Measurements from ENCODE around the gene RGS6. TPM values are rescaled to one million over a fixed set of nuclear protein-coding genes. Genes with fewer than 3 reads are reported as not detected.

The RGS6 gene
- total and polyA plus RNA-seq, 5 donors from 2014 or later = 0.13 to 1.5 (median 0.69) TPM

DNA sequence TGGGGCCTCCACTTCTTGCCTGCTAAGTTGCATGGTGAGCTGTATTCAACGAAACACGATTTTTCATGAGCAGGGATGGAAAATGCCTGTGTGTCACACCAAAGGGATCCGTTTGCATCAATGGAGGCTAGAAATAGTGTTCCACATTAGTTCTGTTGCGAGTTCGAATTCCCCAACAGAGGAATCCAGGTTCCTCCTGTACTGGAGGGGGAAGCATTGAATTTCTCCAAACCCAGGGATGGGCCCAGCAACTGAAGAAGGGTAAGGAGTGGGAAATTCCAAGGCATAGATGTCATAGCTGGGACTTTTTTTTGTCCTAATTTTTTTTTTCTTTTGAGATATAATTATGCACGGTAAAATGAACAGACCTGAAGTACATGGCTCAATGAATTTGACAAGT lies 625.4 kb downstream of the RGS6 start:
- Mint-ChIP-seq H3K4me1 (no peaks in the 10 kb centered on the region), H3K27me3 (peaks cover 17% of the 10 kb centered on the region), H3K9me3 (peaks cover 0 to 2% (median 0%) of the 10 kb centered on the region in 7 donors), H3K4me3 (no peak overlapping the region), H3K36me3 (peaks cover 3% of the 10 kb centered on the region), H3K27ac (no peak overlapping the region)
- Histone ChIP-seq H3K27ac (ENCODE audit: insufficient read depth, low read length, poor library complexity, severe bottlenecking) (no peak overlapping the region), H3K36me3 (ENCODE audit: control insufficient read depth, insufficient read depth, low read length) (no peaks in the 10 kb centered on the region), H3K4me3 (ENCODE audit: low read depth, low read length) (no peak overlapping the region), H3K9me3 (ENCODE audit: control insufficient read depth in 2 of 2, low read length in 2 of 2) (no peaks in the 10 kb centered on the region), H3K4me1 (ENCODE audit: control insufficient read depth, insufficient read depth, low read length, poor library complexity, severe bottlenecking) (no peaks in the 10 kb centered on the region), H3K27me3 (ENCODE audit: control insufficient read depth, insufficient read depth, low read length) (peaks cover 4% of the 10 kb centered on the region)
- no peak for ATAC-seq (ENCODE audit: low read depth in 2 of 2)
- no peak for DNase-seq

DNA sequence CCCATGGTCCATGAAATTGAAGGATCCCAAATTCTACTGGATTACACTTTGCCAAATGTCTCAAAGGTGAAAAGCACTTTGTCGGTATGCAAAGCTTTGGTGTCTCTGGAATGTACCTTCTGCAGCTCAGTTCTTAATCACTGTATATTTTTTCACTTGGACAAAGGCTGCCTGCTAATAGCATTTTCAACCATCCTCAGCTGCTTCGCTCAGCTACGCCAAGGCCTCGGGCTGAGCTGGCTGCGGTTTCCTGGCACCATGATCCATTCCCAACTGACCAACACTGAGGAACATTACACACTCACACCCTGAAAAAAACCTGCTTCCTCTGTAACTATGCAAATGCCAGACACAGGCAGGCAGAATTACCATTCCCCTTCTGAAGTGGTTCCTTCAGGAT lies 626.5 kb downstream of the RGS6 start:
- H3K4me3 Mint-ChIP-seq = no peak overlapping the region
- no peak overlapping the region for H3K27ac Mint-ChIP-seq
- Histone ChIP-seq H3K36me3 (ENCODE audit: control insufficient read depth, insufficient read depth, low read length) (no peaks in the 10 kb centered on the region), H3K4me3 (ENCODE audit: low read depth, low read length) (no peak overlapping the region), H3K27me3 (ENCODE audit: control insufficient read depth, insufficient read depth, low read length) (peaks cover 2% of the 10 kb centered on the region), H3K4me1 (ENCODE audit: control insufficient read depth, insufficient read depth, low read length, poor library complexity, severe bottlenecking) (no peaks in the 10 kb centered on the region), H3K9me3 (ENCODE audit: control insufficient read depth in 2 of 2, low read length in 2 of 2) (no peaks in the 10 kb centered on the region), H3K27ac (ENCODE audit: insufficient read depth, low read length, poor library complexity, severe bottlenecking) (no peak overlapping the region)
- H3K4me1 Mint-ChIP-seq = peaks cover 0 to under 1% (median 0%) of the 10 kb centered on the region in 4 donors
- DNase-seq = no peak
- peaks cover 0 to under 1% (median 0%) of the 10 kb centered on the region in 7 donors for H3K9me3 Mint-ChIP-seq
- peaks cover 3% of the 10 kb centered on the region for H3K36me3 Mint-ChIP-seq
- peaks cover 11% of the 10 kb centered on the region for H3K27me3 Mint-ChIP-seq
- no peak for ATAC-seq (ENCODE audit: low read depth in 2 of 2)

DNA sequence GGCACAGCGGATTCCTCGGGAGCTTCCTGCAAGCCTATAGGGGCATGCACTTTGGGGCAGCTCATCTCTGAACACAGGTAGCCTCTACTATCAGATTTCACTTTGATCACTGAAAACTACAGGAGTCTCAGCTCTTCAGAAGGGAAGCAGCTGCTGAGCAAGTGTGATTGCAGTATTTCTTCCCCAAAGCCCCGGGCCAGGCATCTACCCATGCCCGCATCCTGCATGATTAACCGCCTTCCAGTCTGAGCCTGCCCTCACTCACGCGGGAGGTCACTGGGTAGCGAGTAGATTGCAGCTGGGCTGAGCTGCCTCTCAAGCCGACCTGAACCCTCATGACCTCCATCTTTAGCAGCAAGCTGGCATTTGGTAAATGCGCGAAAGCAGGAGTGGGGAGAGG lies 627.0 kb downstream of the RGS6 start:
- no peak overlapping the region for H3K4me3 ChIP-seq (ENCODE audit: low read depth, low read length)
- Mint-ChIP-seq H3K4me1 (peaks cover 0 to 3% (median 0%) of the 10 kb centered on the region in 4 donors), H3K36me3 (peaks cover 3% of the 10 kb centered on the region), H3K9me3 (no peaks in the 10 kb centered on the region), H3K4me3 (no peak overlapping the region), H3K27me3 (peaks cover 6% of the 10 kb centered on the region), H3K27ac (no peak overlapping the region)
- H3K4me1 ChIP-seq (ENCODE audit: control insufficient read depth, insufficient read depth, low read length, poor library complexity, severe bottlenecking) = no peaks in the 10 kb centered on the region
- H3K27ac ChIP-seq (ENCODE audit: insufficient read depth, low read length, poor library complexity, severe bottlenecking) = no peak overlapping the region
- DNase-seq (no peak), ATAC-seq (ENCODE audit: low read depth in 2 of 2) (no peak)
- H3K27me3 ChIP-seq (ENCODE audit: control insufficient read depth, insufficient read depth, low read length) = peaks cover 2% of the 10 kb centered on the region
- H3K36me3 ChIP-seq (ENCODE audit: control insufficient read depth, insufficient read depth, low read length) = no peaks in the 10 kb centered on the region
- no peaks in the 10 kb centered on the region for H3K9me3 ChIP-seq (ENCODE audit: control insufficient read depth in 2 of 2, low read length in 2 of 2)

DNA sequence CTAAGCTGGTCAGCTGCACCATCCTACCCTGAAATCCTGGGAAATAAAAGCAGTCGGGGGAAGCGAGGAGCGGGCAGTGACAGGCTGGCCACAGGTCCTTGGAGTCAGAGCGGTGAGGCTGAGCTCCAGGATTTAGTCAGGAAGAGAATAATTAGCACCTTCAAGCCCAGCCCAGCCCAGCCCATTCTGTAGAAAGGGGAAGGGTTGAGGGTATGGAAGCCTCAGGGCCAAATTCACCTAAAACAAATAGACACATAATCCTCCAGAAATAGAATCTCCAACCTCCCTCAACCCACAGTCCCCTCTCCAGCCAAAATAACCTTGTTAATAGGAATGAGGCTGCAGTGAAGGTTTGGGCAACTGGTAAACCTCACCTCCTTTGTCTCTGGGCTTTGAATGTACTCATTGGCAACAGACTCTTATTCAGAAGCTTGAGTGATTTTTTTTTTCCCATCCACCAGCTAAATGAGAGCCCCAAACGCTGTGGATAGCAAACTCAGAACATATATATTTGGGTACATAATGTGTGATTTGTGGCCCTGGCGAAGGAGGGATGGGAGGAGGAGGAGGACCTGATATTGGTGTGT lies 627.5 kb downstream of the RGS6 start:
- Mint-ChIP-seq H3K4me1 (peaks cover 0 to 3% (median 0%) of the 10 kb centered on the region in 4 donors), H3K9me3 (no peaks in the 10 kb centered on the region), H3K27me3 (peaks cover 6% of the 10 kb centered on the region), H3K27ac (peak overlapping the region in 1 of 3 donors; percentile 86), H3K36me3 (no peaks in the 10 kb centered on the region), H3K4me3 (no peak overlapping the region)
- no peak overlapping the region for H3K4me3 ChIP-seq (ENCODE audit: low read depth, low read length)
- no peak overlapping the region for H3K27ac ChIP-seq (ENCODE audit: insufficient read depth, low read length, poor library complexity, severe bottlenecking)
- H3K36me3 ChIP-seq (ENCODE audit: control insufficient read depth, insufficient read depth, low read length) = no peaks in the 10 kb centered on the region
- H3K4me1 ChIP-seq (ENCODE audit: control insufficient read depth, insufficient read depth, low read length, poor library complexity, severe bottlenecking) = no peaks in the 10 kb centered on the region
- ATAC-seq (ENCODE audit: low read depth in 2 of 2) (no peak), DNase-seq (no peak)
- H3K9me3 ChIP-seq (ENCODE audit: control insufficient read depth in 2 of 2, low read length in 2 of 2) = no peaks in the 10 kb centered on the region
- H3K27me3 ChIP-seq (ENCODE audit: control insufficient read depth, insufficient read depth, low read length) = peaks cover 2% of the 10 kb centered on the region

DNA sequence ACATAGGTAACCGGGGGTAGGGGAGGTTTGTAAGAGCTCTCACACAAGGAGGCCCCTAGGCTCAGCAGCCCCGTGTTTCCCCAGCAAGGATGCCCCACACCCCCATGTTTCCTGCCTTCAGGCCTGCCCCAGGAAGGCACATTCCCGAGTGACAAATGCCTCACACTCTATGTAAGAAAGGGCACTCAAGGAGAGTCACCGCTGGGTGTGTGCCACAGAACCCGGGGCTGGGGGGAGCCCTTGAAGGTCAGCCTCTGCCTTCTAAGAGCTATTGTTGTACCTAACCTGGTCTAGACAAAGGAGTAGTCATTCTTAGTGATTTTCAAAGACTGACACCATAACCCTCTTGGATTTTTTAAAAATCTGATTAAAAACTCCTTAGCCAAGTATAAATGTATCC lies 628.1 kb downstream of the RGS6 start:
- Mint-ChIP-seq H3K4me1 (peaks cover 0 to 3% (median 0%) of the 10 kb centered on the region in 4 donors), H3K9me3 (no peaks in the 10 kb centered on the region), H3K27me3 (peaks cover 6% of the 10 kb centered on the region), H3K4me3 (no peak overlapping the region), H3K36me3 (no peaks in the 10 kb centered on the region), H3K27ac (no peak overlapping the region)
- H3K4me1 ChIP-seq (ENCODE audit: control insufficient read depth, insufficient read depth, low read length, poor library complexity, severe bottlenecking) = no peaks in the 10 kb centered on the region
- DNase-seq = no peak
- H3K4me3 ChIP-seq (ENCODE audit: low read depth, low read length) = no peak overlapping the region
- H3K9me3 ChIP-seq (ENCODE audit: control insufficient read depth in 2 of 2, low read length in 2 of 2) = no peaks in the 10 kb centered on the region
- no peaks in the 10 kb centered on the region for H3K36me3 ChIP-seq (ENCODE audit: control insufficient read depth, insufficient read depth, low read length)
- no peak for ATAC-seq (ENCODE audit: low read depth in 2 of 2)
- peaks cover 2% of the 10 kb centered on the region for H3K27me3 ChIP-seq (ENCODE audit: control insufficient read depth, insufficient read depth, low read length)
- no peak overlapping the region for H3K27ac ChIP-seq (ENCODE audit: insufficient read depth, low read length, poor library complexity, severe bottlenecking)

DNA sequence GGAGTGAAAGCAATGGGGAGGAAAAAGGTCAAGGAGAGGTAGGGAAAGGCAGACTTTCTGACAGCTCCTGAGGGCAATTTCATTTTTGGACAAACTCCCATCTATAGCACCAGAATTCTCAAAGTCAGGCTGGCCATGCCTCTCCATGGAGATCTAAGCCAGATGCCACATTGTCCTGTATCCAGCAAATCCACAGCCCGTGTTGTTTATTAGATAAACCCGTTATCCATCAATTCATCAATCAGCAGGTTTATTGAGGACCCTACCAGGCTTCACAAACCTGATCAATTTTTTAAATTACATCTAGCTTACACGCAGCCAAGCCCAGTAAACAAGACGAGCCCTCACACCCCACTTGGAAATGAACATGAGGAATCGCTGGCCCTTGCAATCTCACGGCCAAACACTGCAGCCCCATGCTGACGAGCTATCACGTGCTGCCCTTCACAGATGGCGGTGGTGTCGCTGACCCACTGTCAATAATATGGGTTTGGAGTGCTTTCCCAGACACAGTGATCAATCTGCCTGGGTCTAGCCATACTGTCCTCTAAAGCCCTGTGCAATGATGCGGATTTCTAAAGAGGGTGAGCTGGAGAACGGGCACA lies 628.8 kb downstream of the RGS6 start:
- Histone ChIP-seq H3K27ac (ENCODE audit: insufficient read depth, low read length, poor library complexity, severe bottlenecking) (no peak overlapping the region), H3K36me3 (ENCODE audit: control insufficient read depth, insufficient read depth, low read length) (no peaks in the 10 kb centered on the region), H3K4me3 (ENCODE audit: low read depth, low read length) (no peak overlapping the region), H3K9me3 (ENCODE audit: control insufficient read depth in 2 of 2, low read length in 2 of 2) (no peaks in the 10 kb centered on the region), H3K4me1 (ENCODE audit: control insufficient read depth, insufficient read depth, low read length, poor library complexity, severe bottlenecking) (no peaks in the 10 kb centered on the region), H3K27me3 (ENCODE audit: control insufficient read depth, insufficient read depth, low read length) (peaks cover 2% of the 10 kb centered on the region)
- Mint-ChIP-seq H3K9me3 (no peaks in the 10 kb centered on the region), H3K4me1 (peaks cover 0 to 3% (median 0%) of the 10 kb centered on the region in 4 donors), H3K4me3 (no peak overlapping the region), H3K27ac (peak overlapping the region in 1 of 3 donors; percentile 6), H3K36me3 (no peaks in the 10 kb centered on the region), H3K27me3 (peaks cover 6% of the 10 kb centered on the region)
- DNase-seq = no peak
- ATAC-seq (ENCODE audit: low read depth in 2 of 2) = no peak

DNA sequence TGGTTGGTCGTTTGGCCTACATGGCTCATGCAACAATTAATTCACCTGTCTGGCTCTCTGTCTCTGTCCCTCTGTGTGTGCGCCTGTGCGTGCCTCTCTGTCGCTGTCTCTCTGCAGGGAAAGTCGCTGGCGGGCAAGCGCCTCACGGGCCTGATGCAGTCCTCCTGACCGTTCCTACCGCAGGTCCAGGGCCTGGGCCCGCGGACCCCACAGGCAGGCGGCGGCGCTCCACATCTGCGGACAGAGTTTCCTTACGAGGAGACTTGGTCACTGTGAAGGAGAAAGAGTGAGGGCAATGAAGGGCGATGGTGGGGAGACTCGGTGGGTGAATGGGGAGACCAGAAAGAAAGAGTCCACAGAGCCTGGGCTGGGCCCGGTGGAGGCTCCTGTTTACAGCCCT lies 630.1 kb downstream of the RGS6 start:
- Histone ChIP-seq H3K9me3 (ENCODE audit: control insufficient read depth in 2 of 2, low read length in 2 of 2) (no peaks in the 10 kb centered on the region), H3K36me3 (ENCODE audit: control insufficient read depth, insufficient read depth, low read length) (no peaks in the 10 kb centered on the region), H3K27me3 (ENCODE audit: control insufficient read depth, insufficient read depth, low read length) (peaks cover 2% of the 10 kb centered on the region), H3K4me1 (ENCODE audit: control insufficient read depth, insufficient read depth, low read length, poor library complexity, severe bottlenecking) (no peaks in the 10 kb centered on the region), H3K27ac (ENCODE audit: insufficient read depth, low read length, poor library complexity, severe bottlenecking) (no peak overlapping the region), H3K4me3 (ENCODE audit: low read depth, low read length) (no peak overlapping the region)
- Mint-ChIP-seq H3K4me3 (no peak overlapping the region), H3K27ac (no peak overlapping the region), H3K27me3 (peaks cover 5% of the 10 kb centered on the region), H3K4me1 (peaks cover 0 to 3% (median 0%) of the 10 kb centered on the region in 4 donors), H3K9me3 (no peaks in the 10 kb centered on the region), H3K36me3 (no peaks in the 10 kb centered on the region)
- DNase-seq (no peak), ATAC-seq (ENCODE audit: low read depth in 2 of 2) (no peak)

DNA sequence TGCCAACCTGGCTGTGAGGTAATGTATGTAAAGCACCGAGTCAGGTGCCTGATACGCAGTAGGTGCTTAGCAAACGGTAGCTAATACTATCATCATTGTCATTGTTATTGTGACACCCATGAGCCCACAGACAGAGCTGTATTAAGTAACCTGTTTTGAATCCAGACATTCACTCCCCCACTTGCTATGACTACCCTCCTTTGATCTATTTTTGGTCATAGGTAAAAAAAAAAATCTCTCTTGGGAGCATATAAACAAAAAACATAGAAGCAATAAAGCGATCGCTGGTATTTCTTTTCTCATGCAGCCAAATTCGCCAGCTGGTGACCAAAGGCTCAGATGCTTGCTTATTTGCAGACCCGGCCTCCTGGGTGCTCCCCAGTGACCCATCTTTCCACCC lies 631.4 kb downstream of the RGS6 start:
- Mint-ChIP-seq H3K4me3 (no peak overlapping the region), H3K4me1 (peaks cover 0 to 3% (median 0%) of the 10 kb centered on the region in 4 donors), H3K27me3 (no peaks in the 10 kb centered on the region), H3K9me3 (no peaks in the 10 kb centered on the region), H3K36me3 (no peaks in the 10 kb centered on the region), H3K27ac (no peak overlapping the region)
- ATAC-seq (ENCODE audit: low read depth in 2 of 2) (no peak), DNase-seq (no peak)
- Histone ChIP-seq H3K36me3 (ENCODE audit: control insufficient read depth, insufficient read depth, low read length) (no peaks in the 10 kb centered on the region), H3K27me3 (ENCODE audit: control insufficient read depth, insufficient read depth, low read length) (no peaks in the 10 kb centered on the region), H3K4me1 (ENCODE audit: control insufficient read depth, insufficient read depth, low read length, poor library complexity, severe bottlenecking) (no peaks in the 10 kb centered on the region), H3K4me3 (ENCODE audit: low read depth, low read length) (no peak overlapping the region), H3K27ac (ENCODE audit: insufficient read depth, low read length, poor library complexity, severe bottlenecking) (no peak overlapping the region), H3K9me3 (ENCODE audit: control insufficient read depth in 2 of 2, low read length in 2 of 2) (no peaks in the 10 kb centered on the region)
